Urinary bladder (tissue), 4 donors: Measurements from ENCODE around the gene APBB1IP. TPM values are rescaled to one million over a fixed set of nuclear protein-coding genes. Genes with fewer than 3 reads are reported as not detected.
"Not testable (repeated sequence)": the region's sequence is repeated elsewhere in the genome, so short reads cannot be mapped to it uniquely, and the experiment has no call there.

Experiments used
- DNase-seq: peaks from one replicate; pipeline ENCODE4 v3.0.0-alpha.2; 2015; ENCODE audit errors: extremely low spot score
- H3K27ac ChIP-seq: one replicate; pipeline ENCODE4 v1.5.1; 2013; ENCODE audit warnings: low read depth, mild to moderate bottlenecking, moderate library complexity
- H3K36me3 ChIP-seq: one replicate; pipeline ENCODE4 v1.6.1; 2013; ENCODE audit warnings: mild to moderate bottlenecking, moderate library complexity; ENCODE audit not compliant: insufficient read depth
- H3K4me1 ChIP-seq: one replicate; pipeline ENCODE4 v1.6.1; 2013; ENCODE audit warnings: mild to moderate bottlenecking, moderate library complexity; ENCODE audit not compliant: insufficient read depth
- H3K4me3 ChIP-seq: one replicate; pipeline ENCODE4 v1.5.1; 2013; ENCODE audit warnings: low read depth, low read length
- WGBS: extraction: QIAGEN DNeasy Blood & Tissue Kit; methylation state at CpG from one replicate; pipeline ENCODE4 v1.1.7; 2013; 5-methylcytosine and 5-hydroxymethylcytosine counted together
- polyA plus RNA-seq: library from polyadenylated mRNA; stranded (reverse); fragments of 200-250 nt; gene quantifications from one replicate; pipeline ENCODE4 v1.2.3, GENCODE V29; 2013
- total RNA-seq: library from RNA; depleted of rRNA; stranded (reverse); fragments of >200 nt; gene quantifications from one replicate; pipeline ENCODE4 v1.2.3, GENCODE V29; 2014
- donor health status: healthy with polysubstance abuse.
- donor health status: healthy.

The APBB1IP gene, protein sequence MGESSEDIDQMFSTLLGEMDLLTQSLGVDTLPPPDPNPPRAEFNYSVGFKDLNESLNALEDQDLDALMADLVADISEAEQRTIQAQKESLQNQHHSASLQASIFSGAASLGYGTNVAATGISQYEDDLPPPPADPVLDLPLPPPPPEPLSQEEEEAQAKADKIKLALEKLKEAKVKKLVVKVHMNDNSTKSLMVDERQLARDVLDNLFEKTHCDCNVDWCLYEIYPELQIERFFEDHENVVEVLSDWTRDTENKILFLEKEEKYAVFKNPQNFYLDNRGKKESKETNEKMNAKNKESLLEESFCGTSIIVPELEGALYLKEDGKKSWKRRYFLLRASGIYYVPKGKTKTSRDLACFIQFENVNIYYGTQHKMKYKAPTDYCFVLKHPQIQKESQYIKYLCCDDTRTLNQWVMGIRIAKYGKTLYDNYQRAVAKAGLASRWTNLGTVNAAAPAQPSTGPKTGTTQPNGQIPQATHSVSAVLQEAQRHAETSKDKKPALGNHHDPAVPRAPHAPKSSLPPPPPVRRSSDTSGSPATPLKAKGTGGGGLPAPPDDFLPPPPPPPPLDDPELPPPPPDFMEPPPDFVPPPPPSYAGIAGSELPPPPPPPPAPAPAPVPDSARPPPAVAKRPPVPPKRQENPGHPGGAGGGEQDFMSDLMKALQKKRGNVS
- 4.1 TPM for total RNA-seq
- 5.5 TPM for polyA plus RNA-seq

DNA sequence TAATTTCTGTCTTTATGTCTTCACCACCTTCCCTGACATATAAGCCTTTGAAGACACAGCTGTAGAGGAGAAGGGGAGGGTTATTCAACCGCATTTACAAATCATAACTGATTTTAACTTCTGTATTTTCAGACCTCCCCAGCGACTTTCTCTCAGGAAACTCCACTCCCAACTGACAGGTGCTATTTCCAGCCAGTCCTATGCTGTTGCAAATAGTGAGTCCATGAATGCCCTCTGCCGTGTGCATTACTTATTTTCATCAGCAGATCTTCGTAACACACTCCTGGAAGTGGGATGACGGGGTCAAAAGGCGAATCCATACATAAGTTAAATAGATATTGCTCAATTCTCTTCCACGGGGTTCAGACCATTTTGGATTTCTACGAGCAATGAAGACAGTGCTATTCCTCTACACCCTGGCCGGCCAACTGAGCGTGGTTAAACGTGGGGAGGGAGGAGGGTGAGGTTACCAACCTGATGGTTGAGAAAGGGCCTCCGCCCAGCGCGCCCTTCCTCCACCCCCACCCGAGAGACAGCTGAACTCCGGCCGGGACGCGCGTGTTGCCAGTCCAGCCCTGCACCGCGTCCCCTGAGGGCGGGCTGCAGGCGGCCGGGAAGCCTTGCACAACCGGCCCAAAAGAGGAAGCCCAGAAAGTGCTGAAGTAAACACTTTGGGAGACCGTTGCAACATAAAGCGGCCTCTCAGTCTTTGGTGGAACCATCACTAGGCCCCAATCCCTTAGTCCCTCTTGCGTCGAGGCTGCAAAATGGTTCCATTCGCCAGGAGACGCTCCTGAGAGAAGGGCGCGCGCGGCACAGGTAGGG, at the start of gene APBB1IP:
Gene APBB1IP, plus strand, starts transcription at position 705 of the 825 bp plus-strand sequence. CDS start 53,986 bp downstream, outside the sequence.
- Histone ChIP-seq H3K27ac (peak within 1 kb of the TSS; percentile 51), H3K36me3 (no peaks in the 10 kb centered on the region), H3K4me1 (no peaks in the 10 kb centered on the region), H3K4me3 (peak within 1 kb of the TSS; percentile 50)
- WGBS, result 18% methylated on average over 36 of the region's 36 CpGs
- no peak for DNase-seq

DNA sequence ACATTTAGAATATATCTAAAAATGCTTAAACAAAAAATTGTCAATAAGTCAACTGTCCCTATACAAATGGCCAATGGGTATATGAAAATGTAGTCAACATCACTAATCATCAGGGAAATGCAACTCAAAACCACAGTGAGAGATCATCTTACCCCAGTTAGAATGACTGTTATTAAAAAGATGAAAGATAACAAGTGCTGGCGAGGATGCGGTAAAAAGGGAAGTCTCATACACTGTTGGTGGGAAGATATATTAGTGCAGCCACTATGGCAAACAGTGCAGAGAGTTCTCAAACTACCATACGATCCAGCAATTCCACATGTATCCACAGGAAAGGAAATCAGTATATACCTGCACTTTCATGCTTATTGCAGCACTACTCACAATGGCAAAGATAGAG, 48.6 kb upstream of the APBB1IP start:
- DNase-seq, result no peak

GRCh38 chr10:26391701-26392695, 46.1 kb upstream of the APBB1IP start:
- Histone ChIP-seq H3K4me3 (no peak overlapping the region), H3K36me3 (no peaks in the 10 kb centered on the region), H3K4me1 (no peaks in the 10 kb centered on the region), H3K27ac (no peak overlapping the region)
- no peak for DNase-seq
- 20% methylated on average over 69 of the region's 69 CpGs for WGBS

More for the DNA sequence above, 48.6 kb upstream of the APBB1IP start:
- Histone ChIP-seq H3K27ac (no peak overlapping the region), H3K4me3 (no peak overlapping the region), H3K36me3 (no peaks in the 10 kb centered on the region), H3K4me1 (no peaks in the 10 kb centered on the region)
- 89% methylated on average over 3 of the region's 3 CpGs for WGBS

- H3K4me3 ChIP-seq, H3K36me3 ChIP-seq, H3K27ac ChIP-seq, DNase-seq, H3K4me1 ChIP-seq: not testable (repeated sequence)
- 90% methylated on average over 2 of the region's 2 CpGs for WGBS
These were observed 39.8 kb upstream of the APBB1IP start for GRCh38 chr10:26398353-26398752.

GRCh38 chr10:26407406-26407969, 30.7 kb upstream of the APBB1IP start:
- 92% methylated on average over 2 of the region's 2 CpGs for WGBS
- no peaks in the 10 kb centered on the region for H3K4me1 ChIP-seq
- DNase-seq, result no peak

DNA sequence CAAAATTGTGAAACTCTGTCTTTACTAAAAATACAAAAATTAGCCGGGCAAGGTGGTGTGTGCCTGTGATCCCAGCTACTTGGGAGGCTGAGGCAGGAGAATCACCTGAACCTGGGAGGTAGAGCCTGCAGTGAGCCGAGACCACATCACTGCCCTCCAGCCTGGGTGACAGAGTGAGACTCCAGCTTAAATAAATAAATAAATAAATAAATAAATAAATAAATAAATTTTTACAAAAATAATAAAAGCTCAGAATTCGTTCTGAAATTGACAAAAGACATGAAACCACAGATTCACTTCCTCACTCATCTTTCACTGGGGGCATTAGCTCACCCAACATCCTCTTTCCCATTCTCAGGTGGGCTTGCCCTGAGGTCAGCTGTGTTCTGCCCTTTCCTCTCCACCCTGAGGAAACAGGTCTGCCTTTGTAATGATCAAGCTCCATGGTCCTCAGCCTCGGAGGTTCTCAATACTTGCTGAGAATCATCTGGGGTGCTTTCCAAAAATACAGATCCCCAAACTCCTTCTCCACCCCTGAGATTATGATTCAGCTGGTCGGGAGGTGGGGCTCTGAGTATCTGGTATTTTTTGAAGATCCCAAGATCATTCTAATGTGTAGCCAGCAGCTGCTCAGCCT, 29.2 kb upstream of the APBB1IP start:
- Histone ChIP-seq H3K4me3 (no peak overlapping the region), H3K4me1 (no peaks in the 10 kb centered on the region), H3K36me3 (no peaks in the 10 kb centered on the region), H3K27ac (no peak overlapping the region)
- no peak for DNase-seq
- 77% methylated on average over 5 of the region's 5 CpGs for WGBS

More at GRCh38 chr10:26407406-26407969, 30.7 kb upstream of the APBB1IP start:
- H3K36me3 ChIP-seq, result no peaks in the 10 kb centered on the region
- no peak overlapping the region for H3K4me3 ChIP-seq
- no peak overlapping the region for H3K27ac ChIP-seq

- H3K4me3 ChIP-seq, result no peak overlapping the region
- DNase-seq, result no peak
- no peaks in the 10 kb centered on the region for H3K36me3 ChIP-seq
- 80% methylated on average over 6 of the region's 6 CpGs for WGBS
- H3K4me1 ChIP-seq, result no peaks in the 10 kb centered on the region
- H3K27ac ChIP-seq, result no peak overlapping the region
These were observed 27.8 kb upstream of the APBB1IP start for GRCh38 chr10:26410356-26410755.

- Histone ChIP-seq H3K4me1 (no peaks in the 10 kb centered on the region), H3K36me3 (no peaks in the 10 kb centered on the region), H3K27ac (no peak overlapping the region), H3K4me3 (no peak overlapping the region)
- no peak for DNase-seq
- 50% methylated on average over 1 of the region's 1 CpG for WGBS
These were observed 25.2 kb upstream of the APBB1IP start for GRCh38 chr10:26412932-26413331.

GRCh38 chr10:26413375-26413774, 24.8 kb upstream of the APBB1IP start:
- H3K4me1 ChIP-seq, result no peaks in the 10 kb centered on the region
- no peak overlapping the region for H3K4me3 ChIP-seq
- WGBS, result 69% methylated on average over 2 of the region's 2 CpGs
- no peak for DNase-seq
- no peaks in the 10 kb centered on the region for H3K36me3 ChIP-seq
- no peak overlapping the region for H3K27ac ChIP-seq

- no peak for DNase-seq
- Histone ChIP-seq H3K4me3 (no peak overlapping the region), H3K4me1 (no peaks in the 10 kb centered on the region), H3K36me3 (no peaks in the 10 kb centered on the region), H3K27ac (no peak overlapping the region)
- 47% methylated on average over 3 of the region's 3 CpGs for WGBS
These were observed 21.0 kb upstream of the APBB1IP start for GRCh38 chr10:26417136-26417535.

DNA sequence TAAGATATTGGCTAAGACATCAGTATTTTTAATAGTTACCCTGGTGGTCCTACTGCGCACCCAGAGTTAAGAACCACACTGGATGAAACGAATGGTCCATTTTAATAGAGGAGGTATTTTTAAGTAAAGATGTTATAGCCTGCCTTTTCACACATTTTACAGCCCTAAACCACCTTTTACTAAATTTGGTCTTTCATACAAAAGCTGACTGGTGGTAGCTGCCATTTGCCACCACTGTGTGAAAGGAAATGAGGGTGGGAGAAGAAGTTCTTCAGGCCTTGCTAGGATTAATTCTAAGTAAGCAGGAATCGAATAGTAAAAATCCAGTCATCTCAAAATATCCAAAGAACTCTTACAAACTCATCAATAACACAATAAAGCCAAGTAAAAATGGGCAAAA, 15.2 kb upstream of the APBB1IP start:
- no peak overlapping the region for H3K27ac ChIP-seq
- 74% methylated on average over 3 of the region's 3 CpGs for WGBS
- no peak overlapping the region for H3K4me3 ChIP-seq
- H3K36me3 ChIP-seq, result no peaks in the 10 kb centered on the region
- no peak for DNase-seq
- no peaks in the 10 kb centered on the region for H3K4me1 ChIP-seq

- H3K4me1 ChIP-seq, result no peaks in the 10 kb centered on the region
- H3K36me3 ChIP-seq, result no peaks in the 10 kb centered on the region
- no peak for DNase-seq
- H3K27ac ChIP-seq, result no peak overlapping the region
- no peak overlapping the region for H3K4me3 ChIP-seq
- WGBS, result 87% methylated on average over 3 of the region's 3 CpGs
These were observed 14.4 kb upstream of the APBB1IP start for GRCh38 chr10:26423722-26424121.
